Ishikawa (cell line): ENCODE measurements around the gene PLEKHH1.

Experiments used
- CEBPB ChIP-seq: IDR thresholded peaks from 2 replicates; pipeline ENCODE4 v1.6.1; 2012
- CREB1 ChIP-seq: IDR thresholded peaks from 2 replicates; pipeline ENCODE4 v1.6.1; 2012; ENCODE audit warnings: low read depth
- EP300 ChIP-seq: IDR thresholded peaks from 2 replicates; pipeline ENCODE4 v1.6.1; 2012; ENCODE audit warnings: borderline replicate concordance
- FOXM1 ChIP-seq: IDR thresholded peaks from 2 replicates; pipeline ENCODE4 v1.6.1; 2012; ENCODE audit warnings: low read depth, borderline replicate concordance
- REST ChIP-seq: IDR thresholded peaks from 2 replicates; pipeline ENCODE4 v1.6.1; 2012; ENCODE audit warnings: low read depth, mild to moderate bottlenecking
- TAF1 ChIP-seq: IDR thresholded peaks from 2 replicates; pipeline ENCODE4 v1.6.1; 2012; ENCODE audit warnings: low read depth, mild to moderate bottlenecking
- YY1 ChIP-seq: IDR thresholded peaks from 2 replicates; pipeline ENCODE4 v1.6.1; 2012; ENCODE audit warnings: low read depth

GRCh38 chr14:67551940-67552339 lies 18.9 kb downstream of the PLEKHH1 start:
- no peak for TF ChIP-seq FOXM1
- no peak for TF ChIP-seq CREB1
- no peak for TF ChIP-seq CEBPB
- TF ChIP-seq EP300 = no peak
- TF ChIP-seq REST = no peak
- TF ChIP-seq TAF1 = no peak
- no peak for TF ChIP-seq YY1
